ENCODE results near the gene ANK2.

- TF ChIP-seq MAX (IDR thresholded peaks at IDR 0.05; ENCODE audit: low read depth, low read length) (no peak), POLR2A (IDR thresholded peaks at IDR 0.05; ENCODE audit: extremely low read depth, insufficient read length) (no peak)
- TF ChIP-seq, protein P1, sequence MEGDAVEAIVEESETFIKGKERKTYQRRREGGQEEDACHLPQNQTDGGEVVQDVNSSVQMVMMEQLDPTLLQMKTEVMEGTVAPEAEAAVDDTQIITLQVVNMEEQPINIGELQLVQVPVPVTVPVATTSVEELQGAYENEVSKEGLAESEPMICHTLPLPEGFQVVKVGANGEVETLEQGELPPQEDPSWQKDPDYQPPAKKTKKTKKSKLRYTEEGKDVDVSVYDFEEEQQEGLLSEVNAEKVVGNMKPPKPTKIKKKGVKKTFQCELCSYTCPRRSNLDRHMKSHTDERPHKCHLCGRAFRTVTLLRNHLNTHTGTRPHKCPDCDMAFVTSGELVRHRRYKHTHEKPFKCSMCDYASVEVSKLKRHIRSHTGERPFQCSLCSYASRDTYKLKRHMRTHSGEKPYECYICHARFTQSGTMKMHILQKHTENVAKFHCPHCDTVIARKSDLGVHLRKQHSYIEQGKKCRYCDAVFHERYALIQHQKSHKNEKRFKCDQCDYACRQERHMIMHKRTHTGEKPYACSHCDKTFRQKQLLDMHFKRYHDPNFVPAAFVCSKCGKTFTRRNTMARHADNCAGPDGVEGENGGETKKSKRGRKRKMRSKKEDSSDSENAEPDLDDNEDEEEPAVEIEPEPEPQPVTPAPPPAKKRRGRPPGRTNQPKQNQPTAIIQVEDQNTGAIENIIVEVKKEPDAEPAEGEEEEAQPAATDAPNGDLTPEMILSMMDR (IDR thresholded peaks at IDR 0.05; ENCODE audit: low read depth, low read length): no peak
These were observed 357.2 kb downstream of the ANK2 start for GRCh38 chr4:113406723-113407016.
